ENCODE measurements around the gene PEMT.

Gene PEMT

DNA sequence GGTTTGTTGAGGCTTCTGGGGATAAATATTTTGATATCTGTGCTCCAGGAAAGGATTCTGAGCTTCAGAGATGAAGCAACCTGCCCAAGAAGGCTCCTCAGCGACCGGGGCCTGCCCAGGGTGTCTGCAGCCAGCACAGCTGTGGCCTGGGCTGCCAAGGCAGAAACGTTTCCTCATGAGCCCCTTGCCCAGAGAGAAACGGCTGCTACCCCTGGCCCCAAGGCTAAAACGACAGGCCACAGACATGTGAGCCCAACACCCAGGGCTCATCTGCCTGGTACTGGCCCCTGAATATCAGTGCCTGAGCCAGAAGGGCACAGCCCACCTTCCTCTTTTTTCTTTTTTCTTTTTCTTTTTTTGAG, 49.9 kb downstream of the PEMT start:
- Histone ChIP-seq H3K27ac (ENCODE audit: extremely low read depth, low read depth, low read length) (no peak overlapping the region), H3K9me3 (ENCODE audit: control insufficient read depth, insufficient read depth, low read depth, low read length) (no peaks in the 10 kb centered on the region), H3K4me3 (ENCODE audit: low read depth, low read length) (no peak overlapping the region), H3K36me3 (ENCODE audit: control insufficient read depth in 2 of 2, insufficient read depth in 1 of 2, low read length in 2 of 2) (no peaks in the 10 kb centered on the region), H3K4me1 (ENCODE audit: control insufficient read depth, insufficient read depth, low read length) (peaks cover 7% of the 10 kb centered on the region)
- TF ChIP-seq OVOL3 (tag by site-specific recombination; IDR thresholded peaks at IDR 0.05) (no peak), KLF10 (tag by site-specific recombination; IDR thresholded peaks at IDR 0.05) (no peak), MZF1 (tag by site-specific recombination; IDR thresholded peaks at IDR 0.05; ENCODE audit: borderline replicate concordance) (no peak), ZBTB10 (tag by site-specific recombination; IDR thresholded peaks at IDR 0.05) (no peak), ZBTB1 (tag by site-specific recombination; IDR thresholded peaks at IDR 0.05) (no peak), PATZ1 (tag by site-specific recombination; IDR thresholded peaks at IDR 0.05) (no peak), OSR2 (tag by site-specific recombination; IDR thresholded peaks at IDR 0.05) (no peak), GLIS1 (tag by site-specific recombination; IDR thresholded peaks at IDR 0.05) (no peak)
- TF ChIP-seq, protein P1, sequence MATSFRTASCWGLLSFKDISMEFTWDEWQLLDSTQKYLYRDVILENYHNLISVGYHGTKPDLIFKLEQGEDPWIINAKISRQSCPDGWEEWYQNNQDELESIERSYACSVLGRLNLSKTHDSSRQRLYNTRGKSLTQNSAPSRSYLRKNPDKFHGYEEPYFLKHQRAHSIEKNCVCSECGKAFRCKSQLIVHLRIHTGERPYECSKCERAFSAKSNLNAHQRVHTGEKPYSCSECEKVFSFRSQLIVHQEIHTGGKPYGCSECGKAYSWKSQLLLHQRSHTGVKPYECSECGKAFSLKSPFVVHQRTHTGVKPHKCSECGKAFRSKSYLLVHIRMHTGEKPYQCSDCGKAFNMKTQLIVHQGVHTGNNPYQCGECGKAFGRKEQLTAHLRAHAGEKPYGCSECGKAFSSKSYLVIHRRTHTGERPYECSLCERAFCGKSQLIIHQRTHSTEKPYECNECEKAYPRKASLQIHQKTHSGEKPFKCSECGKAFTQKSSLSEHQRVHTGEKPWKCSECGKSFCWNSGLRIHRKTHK (tag by site-specific recombination; IDR thresholded peaks at IDR 0.05), result no peak
- TF ChIP-seq, protein P2, sequence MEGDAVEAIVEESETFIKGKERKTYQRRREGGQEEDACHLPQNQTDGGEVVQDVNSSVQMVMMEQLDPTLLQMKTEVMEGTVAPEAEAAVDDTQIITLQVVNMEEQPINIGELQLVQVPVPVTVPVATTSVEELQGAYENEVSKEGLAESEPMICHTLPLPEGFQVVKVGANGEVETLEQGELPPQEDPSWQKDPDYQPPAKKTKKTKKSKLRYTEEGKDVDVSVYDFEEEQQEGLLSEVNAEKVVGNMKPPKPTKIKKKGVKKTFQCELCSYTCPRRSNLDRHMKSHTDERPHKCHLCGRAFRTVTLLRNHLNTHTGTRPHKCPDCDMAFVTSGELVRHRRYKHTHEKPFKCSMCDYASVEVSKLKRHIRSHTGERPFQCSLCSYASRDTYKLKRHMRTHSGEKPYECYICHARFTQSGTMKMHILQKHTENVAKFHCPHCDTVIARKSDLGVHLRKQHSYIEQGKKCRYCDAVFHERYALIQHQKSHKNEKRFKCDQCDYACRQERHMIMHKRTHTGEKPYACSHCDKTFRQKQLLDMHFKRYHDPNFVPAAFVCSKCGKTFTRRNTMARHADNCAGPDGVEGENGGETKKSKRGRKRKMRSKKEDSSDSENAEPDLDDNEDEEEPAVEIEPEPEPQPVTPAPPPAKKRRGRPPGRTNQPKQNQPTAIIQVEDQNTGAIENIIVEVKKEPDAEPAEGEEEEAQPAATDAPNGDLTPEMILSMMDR (tag by site-specific recombination; IDR thresholded peaks at IDR 0.05), result no peak
- TF ChIP-seq, protein P3, sequence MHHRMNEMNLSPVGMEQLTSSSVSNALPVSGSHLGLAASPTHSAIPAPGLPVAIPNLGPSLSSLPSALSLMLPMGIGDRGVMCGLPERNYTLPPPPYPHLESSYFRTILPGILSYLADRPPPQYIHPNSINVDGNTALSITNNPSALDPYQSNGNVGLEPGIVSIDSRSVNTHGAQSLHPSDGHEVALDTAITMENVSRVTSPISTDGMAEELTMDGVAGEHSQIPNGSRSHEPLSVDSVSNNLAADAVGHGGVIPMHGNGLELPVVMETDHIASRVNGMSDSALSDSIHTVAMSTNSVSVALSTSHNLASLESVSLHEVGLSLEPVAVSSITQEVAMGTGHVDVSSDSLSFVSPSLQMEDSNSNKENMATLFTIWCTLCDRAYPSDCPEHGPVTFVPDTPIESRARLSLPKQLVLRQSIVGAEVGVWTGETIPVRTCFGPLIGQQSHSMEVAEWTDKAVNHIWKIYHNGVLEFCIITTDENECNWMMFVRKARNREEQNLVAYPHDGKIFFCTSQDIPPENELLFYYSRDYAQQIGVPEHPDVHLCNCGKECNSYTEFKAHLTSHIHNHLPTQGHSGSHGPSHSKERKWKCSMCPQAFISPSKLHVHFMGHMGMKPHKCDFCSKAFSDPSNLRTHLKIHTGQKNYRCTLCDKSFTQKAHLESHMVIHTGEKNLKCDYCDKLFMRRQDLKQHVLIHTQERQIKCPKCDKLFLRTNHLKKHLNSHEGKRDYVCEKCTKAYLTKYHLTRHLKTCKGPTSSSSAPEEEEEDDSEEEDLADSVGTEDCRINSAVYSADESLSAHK (tag by site-specific recombination; IDR thresholded peaks at IDR 0.05), result no peak
- ChIA-PET POLR2A (no interaction called here), CTCF (interaction anchor here (0.7 to 1.5 kb wide), 2 partner anchors 9 to 319 kb away, joined by 3 to 4 read pairs; no protein-coding TSS in a partner anchor)

GRCh38 chr17:17540935-17541639, 50.4 kb downstream of the PEMT start:
- no peaks in the 10 kb centered on the region for H3K36me3 ChIP-seq (ENCODE audit: control insufficient read depth in 2 of 2, insufficient read depth in 1 of 2, low read length in 2 of 2)
- POLR2A ChIA-PET, result no interaction called here
- CTCF ChIA-PET, result interaction anchor here (0.7 to 1.5 kb wide), 2 partner anchors 8 to 319 kb away, joined by 3 to 4 read pairs; no protein-coding TSS in a partner anchor
- peaks cover 7% of the 10 kb centered on the region for H3K4me1 ChIP-seq (ENCODE audit: control insufficient read depth, insufficient read depth, low read length)
- no peaks in the 10 kb centered on the region for H3K9me3 ChIP-seq (ENCODE audit: control insufficient read depth, insufficient read depth, low read depth, low read length)
- H3K27ac ChIP-seq (ENCODE audit: extremely low read depth, low read depth, low read length), result no peak overlapping the region
- TF ChIP-seq GLIS2 (tag by site-specific recombination; IDR thresholded peaks at IDR 0.05), result no peak
- TF ChIP-seq ZNF521 (tag by site-specific recombination; IDR thresholded peaks at IDR 0.05), result no peak
- TF ChIP-seq ZNF843 (tag by site-specific recombination; IDR thresholded peaks at IDR 0.05), result no peak
- no peak for TF ChIP-seq HOXC10 (CRISPR knock-in tag; IDR thresholded peaks at IDR 0.05)
- no peak for TF ChIP-seq ZNF776 (tag by site-specific recombination; IDR thresholded peaks at IDR 0.05; ENCODE audit: borderline replicate concordance)
- TF ChIP-seq, protein P4, sequence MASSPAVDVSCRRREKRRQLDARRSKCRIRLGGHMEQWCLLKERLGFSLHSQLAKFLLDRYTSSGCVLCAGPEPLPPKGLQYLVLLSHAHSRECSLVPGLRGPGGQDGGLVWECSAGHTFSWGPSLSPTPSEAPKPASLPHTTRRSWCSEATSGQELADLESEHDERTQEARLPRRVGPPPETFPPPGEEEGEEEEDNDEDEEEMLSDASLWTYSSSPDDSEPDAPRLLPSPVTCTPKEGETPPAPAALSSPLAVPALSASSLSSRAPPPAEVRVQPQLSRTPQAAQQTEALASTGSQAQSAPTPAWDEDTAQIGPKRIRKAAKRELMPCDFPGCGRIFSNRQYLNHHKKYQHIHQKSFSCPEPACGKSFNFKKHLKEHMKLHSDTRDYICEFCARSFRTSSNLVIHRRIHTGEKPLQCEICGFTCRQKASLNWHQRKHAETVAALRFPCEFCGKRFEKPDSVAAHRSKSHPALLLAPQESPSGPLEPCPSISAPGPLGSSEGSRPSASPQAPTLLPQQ (tag by site-specific recombination; IDR thresholded peaks at IDR 0.05), result no peak
- no peak for TF ChIP-seq ZIC2 (tag by site-specific recombination; IDR thresholded peaks at IDR 0.05)
- TF ChIP-seq ZNF433 (tag by site-specific recombination; IDR thresholded peaks at IDR 0.05; ENCODE audit: low read depth), result no peak
- no peak overlapping the region for H3K4me3 ChIP-seq (ENCODE audit: low read depth, low read length)

Data from HEK293 (cell line).